Stimulated activated naive CD8-positive, alpha-beta T cell treated with anti-CD3 and anti-CD28 coated beads, Interleukin-15, Interleukin-2, amounts not matched to agents 100 ng/mL and 50 ng/mL, for 24 hours (primary cell): ENCODE results near the gene UNC45B.
"Not testable (repeated sequence)": the region's sequence is repeated elsewhere in the genome, so short reads cannot be mapped to it uniquely, and the experiment has no call there.

ENCODE experiments used
- H3K27ac Mint-ChIP-seq: one replicate; pipeline ENCODE4 v1.8.0; 2021; ENCODE audit warnings: mild to moderate bottlenecking, mixed read lengths
- H3K27me3 Mint-ChIP-seq: one replicate; pipeline ENCODE4 v1.8.0; 2021; ENCODE audit warnings: mixed read lengths
- H3K36me3 Mint-ChIP-seq: one replicate; pipeline ENCODE4 v1.8.0; 2021; ENCODE audit warnings: low read depth, mixed read lengths
- H3K4me1 Mint-ChIP-seq: one replicate; pipeline ENCODE4 v1.8.0; 2021; ENCODE audit warnings: low read depth, mixed read lengths
- H3K4me3 Mint-ChIP-seq: one replicate; pipeline ENCODE4 v1.8.0; 2021; ENCODE audit warnings: mild to moderate bottlenecking, mixed read lengths
- H3K9me3 Mint-ChIP-seq: one replicate; pipeline ENCODE4 v1.8.0; 2021; ENCODE audit warnings: mixed read lengths

UNC45B gene

GRCh38 chr17:35129973-35130351 lies 17.7 kb upstream of the UNC45B start:
- H3K36me3 Mint-ChIP-seq, result peaks cover 26% of the 10 kb centered on the region
- no peaks in the 10 kb centered on the region for H3K4me1 Mint-ChIP-seq
- H3K27me3 Mint-ChIP-seq, result no peaks in the 10 kb centered on the region
- H3K27ac Mint-ChIP-seq, result no peak overlapping the region
- no peak overlapping the region for H3K4me3 Mint-ChIP-seq
- no peaks in the 10 kb centered on the region for H3K9me3 Mint-ChIP-seq

GRCh38 chr17:35130392-35130791 lies 17.2 kb upstream of the UNC45B start:
- no peaks in the 10 kb centered on the region for H3K9me3 Mint-ChIP-seq
- H3K36me3 Mint-ChIP-seq, result peaks cover 30% of the 10 kb centered on the region
- no peaks in the 10 kb centered on the region for H3K27me3 Mint-ChIP-seq
- H3K27ac Mint-ChIP-seq, result no peak overlapping the region
- no peak overlapping the region for H3K4me3 Mint-ChIP-seq
- H3K4me1 Mint-ChIP-seq, result no peaks in the 10 kb centered on the region

GRCh38 chr17:35132099-35132498 lies 15.5 kb upstream of the UNC45B start:
- Mint-ChIP-seq H3K4me3 (no peak overlapping the region), H3K9me3 (no peaks in the 10 kb centered on the region), H3K27ac (no peak overlapping the region), H3K36me3 (peaks cover 44% of the 10 kb centered on the region), H3K27me3 (no peaks in the 10 kb centered on the region), H3K4me1 (no peaks in the 10 kb centered on the region)

GRCh38 chr17:35132816-35133550 lies 14.6 kb upstream of the UNC45B start:
- H3K36me3 Mint-ChIP-seq, result peaks cover 48% of the 10 kb centered on the region
- H3K27ac Mint-ChIP-seq, result no peak overlapping the region
- H3K4me3 Mint-ChIP-seq, result no peak overlapping the region
- H3K4me1 Mint-ChIP-seq, result no peaks in the 10 kb centered on the region
- H3K27me3 Mint-ChIP-seq, result no peaks in the 10 kb centered on the region
- no peaks in the 10 kb centered on the region for H3K9me3 Mint-ChIP-seq

DNA sequence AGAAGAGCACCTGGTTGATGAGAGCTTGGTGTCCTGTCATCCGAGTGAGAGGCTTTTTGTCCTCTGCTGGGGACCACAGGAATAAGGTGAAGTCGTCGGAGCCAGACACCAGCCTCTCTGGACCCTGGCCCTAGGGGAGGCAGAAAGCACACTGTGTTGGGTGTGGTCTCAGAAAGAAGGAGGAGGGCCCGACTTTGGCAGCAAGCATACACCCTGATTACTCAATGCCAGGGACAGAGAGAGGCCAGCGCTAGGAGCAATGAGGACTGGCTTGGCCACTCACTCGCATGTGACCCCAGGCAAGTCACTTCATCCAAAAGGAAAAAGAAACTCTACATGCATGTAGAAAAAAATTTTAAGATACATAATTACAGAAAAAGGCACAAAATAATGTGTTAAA lies 12.3 kb upstream of the UNC45B start:
- Mint-ChIP-seq H3K4me1 (peaks cover 2% of the 10 kb centered on the region), H3K36me3 (peaks cover 54% of the 10 kb centered on the region), H3K27me3 (no peaks in the 10 kb centered on the region), H3K9me3 (no peaks in the 10 kb centered on the region), H3K4me3 (no peak overlapping the region), H3K27ac (no peak overlapping the region)

DNA sequence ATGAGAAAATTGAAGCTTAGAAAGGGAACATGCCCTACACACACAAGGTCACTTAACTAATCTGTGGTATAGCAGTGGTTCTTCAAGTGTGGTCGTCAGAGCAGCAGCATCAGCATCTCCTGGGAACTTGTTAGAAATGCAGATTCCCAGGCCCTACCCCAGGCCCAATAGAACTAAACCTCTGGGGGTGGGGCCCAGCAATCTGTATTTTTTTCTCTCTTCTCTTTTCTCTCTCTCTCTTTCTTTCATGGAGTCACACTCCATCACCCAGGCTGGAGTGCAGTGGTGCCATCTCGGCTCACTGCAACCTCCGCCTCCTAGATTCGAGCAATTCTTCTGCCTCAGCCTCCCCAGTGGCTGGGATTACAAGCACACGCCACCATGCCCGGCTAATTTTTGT lies 9.4 kb upstream of the UNC45B start:
- no peak overlapping the region for H3K27ac Mint-ChIP-seq
- H3K27me3 Mint-ChIP-seq, result no peaks in the 10 kb centered on the region
- no peaks in the 10 kb centered on the region for H3K9me3 Mint-ChIP-seq
- H3K4me1 Mint-ChIP-seq, result peaks cover 15% of the 10 kb centered on the region
- no peak overlapping the region for H3K4me3 Mint-ChIP-seq
- peaks cover 53% of the 10 kb centered on the region for H3K36me3 Mint-ChIP-seq

DNA sequence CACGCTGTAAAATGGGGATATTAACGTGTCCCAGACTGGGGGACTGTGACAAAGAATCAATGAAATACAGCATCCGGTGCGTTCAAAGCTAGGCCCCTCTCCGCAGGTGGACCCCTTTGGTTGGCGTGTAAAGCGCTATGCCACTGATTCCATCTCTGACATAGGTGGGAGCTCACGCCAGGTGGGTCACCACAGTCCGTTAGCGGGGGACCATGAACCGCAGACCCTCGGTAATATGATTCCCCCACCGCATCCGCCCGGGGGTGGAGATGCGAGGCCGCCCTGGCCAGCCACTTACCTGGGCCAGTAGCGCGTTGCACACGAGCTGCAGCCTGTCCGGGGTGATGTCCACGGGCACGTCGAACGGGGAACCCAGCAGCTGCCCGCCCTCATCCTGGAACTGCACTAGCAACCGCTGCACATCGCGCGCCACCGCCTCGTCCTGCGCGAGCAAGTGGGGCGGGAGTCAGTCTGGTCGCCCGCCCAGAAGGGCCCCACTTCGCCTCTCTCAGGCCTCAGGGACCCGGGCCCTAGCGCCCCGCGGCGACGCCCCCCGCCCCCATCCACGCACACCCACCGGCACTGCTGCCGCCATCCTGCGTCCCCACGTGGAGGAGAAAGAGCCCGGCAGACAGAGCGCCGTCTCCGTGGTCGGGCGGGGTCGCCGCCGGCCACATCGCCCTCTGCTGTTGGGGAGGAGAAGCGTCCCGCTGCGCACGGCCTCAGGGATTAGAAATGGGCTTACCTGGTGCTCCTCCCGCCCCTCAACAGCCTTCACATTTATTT lies 5.7 kb upstream of the UNC45B start, which contains the start of gene NLE1:
Gene NLE1 (minus strand): TSS at position 623 of the 786 bp plus-strand sequence. CDS start 28 bp downstream, at position 595.
- H3K36me3 Mint-ChIP-seq, result peaks cover 23% of the 10 kb centered on the region
- H3K27ac Mint-ChIP-seq, result peak within 1 kb of the TSS; percentile 84
- H3K9me3 Mint-ChIP-seq, result no peaks in the 10 kb centered on the region
- peak within 1 kb of the TSS; percentile 88 for H3K4me3 Mint-ChIP-seq
- no peaks in the 10 kb centered on the region for H3K27me3 Mint-ChIP-seq
- H3K4me1 Mint-ChIP-seq, result peaks cover 15% of the 10 kb centered on the region

DNA sequence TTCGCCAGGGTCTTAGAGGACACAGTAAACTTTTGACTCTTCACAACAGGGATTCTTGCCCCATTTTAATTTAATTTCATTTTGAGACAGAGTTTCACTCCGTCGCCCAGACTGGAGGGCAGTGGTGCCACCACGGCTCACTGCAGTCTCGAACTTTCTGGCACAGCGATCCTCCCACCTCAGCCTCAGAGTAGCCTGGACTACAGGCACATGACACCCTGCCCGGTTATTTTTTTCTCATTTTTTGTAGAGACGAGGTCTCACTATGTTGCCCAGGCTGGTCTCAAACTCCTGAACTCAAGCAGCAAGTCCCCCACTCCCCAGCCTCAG lies 5.2 kb upstream of the UNC45B start:
- H3K9me3 Mint-ChIP-seq, result no peaks in the 10 kb centered on the region

DNA sequence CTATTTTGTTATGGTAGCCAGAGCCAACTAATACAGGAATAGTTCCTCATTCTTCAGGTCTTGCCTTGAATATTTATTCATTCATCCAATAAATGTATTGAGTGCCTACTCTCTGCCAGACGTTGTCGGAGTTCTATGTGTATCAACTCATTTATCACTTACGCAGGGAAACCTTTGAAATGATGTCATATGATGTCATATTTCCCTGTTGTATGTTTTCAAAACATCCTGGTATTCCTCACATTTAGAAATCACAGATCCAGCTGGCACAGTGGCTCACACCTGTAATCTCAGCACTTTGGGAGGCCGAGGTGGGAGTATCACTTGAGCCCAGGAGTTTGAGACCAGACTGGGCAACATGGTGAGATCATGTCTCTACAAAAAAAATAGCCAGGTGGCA lies 2.8 kb upstream of the UNC45B start:
- Mint-ChIP-seq H3K9me3 (no peaks in the 10 kb centered on the region), H3K4me1 (peaks cover 15% of the 10 kb centered on the region), H3K36me3 (peaks cover 6% of the 10 kb centered on the region), H3K4me3 (no peak overlapping the region), H3K27me3 (no peaks in the 10 kb centered on the region), H3K27ac (no peak overlapping the region)

More for the DNA sequence above, 5.2 kb upstream of the UNC45B start:
- Mint-ChIP-seq H3K4me1 (peaks cover 15% of the 10 kb centered on the region), H3K27ac (peak overlapping the region; percentile 84), H3K27me3 (no peaks in the 10 kb centered on the region), H3K36me3 (peaks cover 21% of the 10 kb centered on the region), H3K4me3 (peak overlapping the region; percentile 88)

- Mint-ChIP-seq H3K36me3 (no peaks in the 10 kb centered on the region), H3K4me1 (peaks cover 4% of the 10 kb centered on the region), H3K27me3 (no peaks in the 10 kb centered on the region), H3K27ac (no peak overlapping the region), H3K4me3 (no peak overlapping the region), H3K9me3 (no peaks in the 10 kb centered on the region)
Observed at GRCh38 chr17:35146214-35146833, 1.3 kb upstream of the UNC45B start.

GRCh38 chr17:35148144-35148543 lies 527 bp downstream of the UNC45B start:
- H3K9me3 Mint-ChIP-seq, result no peaks in the 10 kb centered on the region
- H3K27ac Mint-ChIP-seq, result no peak overlapping the region
- no peaks in the 10 kb centered on the region for H3K36me3 Mint-ChIP-seq
- H3K27me3 Mint-ChIP-seq, result no peaks in the 10 kb centered on the region
- H3K4me1 Mint-ChIP-seq, result no peaks in the 10 kb centered on the region
- no peak overlapping the region for H3K4me3 Mint-ChIP-seq

DNA sequence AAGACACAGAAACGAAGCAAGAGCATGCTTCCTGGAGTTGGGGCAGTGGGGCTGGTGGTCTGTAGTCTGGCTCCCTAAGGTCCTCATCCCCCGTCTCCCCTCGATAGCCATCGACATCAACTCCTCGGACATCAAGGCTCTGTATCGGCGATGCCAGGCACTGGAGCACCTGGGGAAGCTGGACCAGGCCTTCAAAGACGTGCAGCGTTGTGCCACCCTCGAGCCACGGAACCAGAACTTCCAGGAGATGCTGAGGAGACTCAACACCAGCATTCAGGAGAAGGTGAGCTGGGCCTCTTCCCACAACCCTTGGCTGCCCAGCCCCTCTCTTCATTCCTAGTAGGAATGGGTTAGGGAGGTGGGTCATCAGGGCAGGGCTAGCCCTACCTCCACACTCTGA lies 2.3 kb downstream of the UNC45B start:
- H3K4me1 Mint-ChIP-seq, result no peaks in the 10 kb centered on the region
- H3K36me3 Mint-ChIP-seq, result no peaks in the 10 kb centered on the region
- no peak overlapping the region for H3K4me3 Mint-ChIP-seq
- no peaks in the 10 kb centered on the region for H3K9me3 Mint-ChIP-seq
- H3K27me3 Mint-ChIP-seq, result no peaks in the 10 kb centered on the region
- no peak overlapping the region for H3K27ac Mint-ChIP-seq

GRCh38 chr17:35151080-35151479 lies 3.5 kb downstream of the UNC45B start:
- not testable (repeated sequence) for H3K4me1 Mint-ChIP-seq, H3K27me3 Mint-ChIP-seq, H3K9me3 Mint-ChIP-seq, H3K4me3 Mint-ChIP-seq, H3K36me3 Mint-ChIP-seq, H3K27ac Mint-ChIP-seq

GRCh38 chr17:35152421-35153140 lies 5.0 kb downstream of the UNC45B start:
- Mint-ChIP-seq H3K36me3 (no peaks in the 10 kb centered on the region), H3K27me3 (no peaks in the 10 kb centered on the region), H3K4me1 (no peaks in the 10 kb centered on the region), H3K4me3 (no peak overlapping the region), H3K9me3 (no peaks in the 10 kb centered on the region), H3K27ac (no peak overlapping the region)
